ENCODE data around the gene POR. TPM values are rescaled to one million over a fixed set of nuclear protein-coding genes. Genes with fewer than 3 reads are reported as not detected.

The POR gene
- total RNA-seq, 2 donors from 2014 or later: 88.0 to 136 TPM

DNA sequence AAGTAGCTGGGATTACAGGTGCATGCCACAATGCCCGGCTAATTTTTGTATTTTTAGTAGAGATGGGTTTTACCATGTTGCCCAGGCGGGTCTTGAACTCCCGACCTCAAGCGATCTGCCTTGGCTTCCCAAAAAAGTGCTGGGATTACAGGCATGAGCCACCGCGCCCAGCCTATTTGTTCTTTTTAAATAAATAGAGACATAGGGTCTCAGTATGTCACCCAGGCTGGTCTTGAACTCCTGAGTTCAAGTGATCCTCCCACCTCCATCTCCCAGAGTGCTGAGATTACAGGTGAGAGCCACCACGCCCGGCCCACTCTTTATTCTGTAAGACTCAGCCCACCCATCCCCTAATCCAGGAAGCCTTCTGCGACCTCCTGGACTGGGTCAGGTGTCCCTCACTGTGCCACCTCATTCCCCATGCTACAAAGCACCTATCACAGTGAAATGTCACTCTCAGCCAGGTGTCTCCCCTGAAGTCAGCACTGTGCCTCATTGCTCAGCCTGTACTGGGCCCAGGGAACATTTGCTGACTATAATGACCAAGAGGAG lies 76.7 kb downstream of the POR start:
- H3K9me3 ChIP-seq: no peaks in the 10 kb centered on the region
- TF ChIP-seq POLR2A (IDR thresholded peaks at IDR 0.05) (no peak), POLR2AphosphoS5 (IDR thresholded peaks at IDR 0.05) (no peak)
- TF ChIP-seq, protein P1, sequence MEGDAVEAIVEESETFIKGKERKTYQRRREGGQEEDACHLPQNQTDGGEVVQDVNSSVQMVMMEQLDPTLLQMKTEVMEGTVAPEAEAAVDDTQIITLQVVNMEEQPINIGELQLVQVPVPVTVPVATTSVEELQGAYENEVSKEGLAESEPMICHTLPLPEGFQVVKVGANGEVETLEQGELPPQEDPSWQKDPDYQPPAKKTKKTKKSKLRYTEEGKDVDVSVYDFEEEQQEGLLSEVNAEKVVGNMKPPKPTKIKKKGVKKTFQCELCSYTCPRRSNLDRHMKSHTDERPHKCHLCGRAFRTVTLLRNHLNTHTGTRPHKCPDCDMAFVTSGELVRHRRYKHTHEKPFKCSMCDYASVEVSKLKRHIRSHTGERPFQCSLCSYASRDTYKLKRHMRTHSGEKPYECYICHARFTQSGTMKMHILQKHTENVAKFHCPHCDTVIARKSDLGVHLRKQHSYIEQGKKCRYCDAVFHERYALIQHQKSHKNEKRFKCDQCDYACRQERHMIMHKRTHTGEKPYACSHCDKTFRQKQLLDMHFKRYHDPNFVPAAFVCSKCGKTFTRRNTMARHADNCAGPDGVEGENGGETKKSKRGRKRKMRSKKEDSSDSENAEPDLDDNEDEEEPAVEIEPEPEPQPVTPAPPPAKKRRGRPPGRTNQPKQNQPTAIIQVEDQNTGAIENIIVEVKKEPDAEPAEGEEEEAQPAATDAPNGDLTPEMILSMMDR (IDR thresholded peaks at IDR 0.05): no peak
- intact Hi-C loops (cut with DNase I): loop anchor here (10.0 kb wide), 1 partner anchor 77 kb away; the partner anchor contains the start of gene POR
- peaks cover 10% of the 10 kb centered on the region for H3K4me1 ChIP-seq (replicated peaks)
- H3K27me3 ChIP-seq (replicated peaks; ENCODE audit: insufficient read depth): no peaks in the 10 kb centered on the region
- no peak overlapping the region for H3K27ac ChIP-seq
- no peak overlapping the region for H3K4me3 ChIP-seq
- DNase-seq (ENCODE audit: low spot score): no peak
- 93% methylated on average over 9 of the region's 9 CpGs for WGBS
- peaks cover 0 to 3% of the 10 kb centered on the region in 2 donors for H3K36me3 ChIP-seq

DNA sequence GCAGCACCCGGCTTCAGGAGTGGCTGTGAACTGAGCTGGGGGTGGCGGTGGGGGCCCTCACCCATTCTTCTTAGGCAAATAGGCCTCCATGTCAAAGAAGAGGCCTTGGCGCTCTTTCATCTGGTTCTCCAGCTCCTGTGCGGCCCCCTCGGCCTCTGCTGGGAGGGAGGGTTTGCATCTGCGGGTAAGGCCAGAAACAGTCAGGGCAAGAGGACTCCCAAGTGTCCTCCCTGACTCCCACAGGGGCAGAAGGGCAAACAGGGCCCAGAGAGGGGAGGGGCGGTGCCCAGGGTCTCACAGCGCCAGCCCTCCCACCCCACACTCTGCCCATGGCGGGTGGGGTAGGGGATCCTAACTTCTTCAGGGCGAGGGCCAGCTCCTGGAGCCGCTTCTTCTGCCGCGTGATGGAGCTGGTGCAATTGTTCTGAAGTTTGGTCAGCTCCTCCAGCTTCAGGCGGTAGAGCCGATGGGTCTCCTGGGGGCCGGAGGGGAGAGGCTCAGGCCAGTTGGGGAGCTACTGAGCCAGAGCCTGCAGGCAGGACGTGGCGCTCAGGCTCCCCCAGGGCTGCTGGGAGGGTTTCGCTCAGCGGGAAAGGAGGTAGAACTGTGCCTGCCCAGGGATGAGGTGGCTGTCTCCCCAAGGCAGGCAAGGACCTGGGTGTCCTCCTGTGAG lies 77.3 kb downstream of the POR start:
- peaks cover 10% of the 10 kb centered on the region for H3K4me1 ChIP-seq (replicated peaks)
- intact Hi-C loops (cut with DNase I): loop anchor here (10.0 kb wide), 1 partner anchor 77 kb away; the partner anchor contains the start of gene POR

DNA sequence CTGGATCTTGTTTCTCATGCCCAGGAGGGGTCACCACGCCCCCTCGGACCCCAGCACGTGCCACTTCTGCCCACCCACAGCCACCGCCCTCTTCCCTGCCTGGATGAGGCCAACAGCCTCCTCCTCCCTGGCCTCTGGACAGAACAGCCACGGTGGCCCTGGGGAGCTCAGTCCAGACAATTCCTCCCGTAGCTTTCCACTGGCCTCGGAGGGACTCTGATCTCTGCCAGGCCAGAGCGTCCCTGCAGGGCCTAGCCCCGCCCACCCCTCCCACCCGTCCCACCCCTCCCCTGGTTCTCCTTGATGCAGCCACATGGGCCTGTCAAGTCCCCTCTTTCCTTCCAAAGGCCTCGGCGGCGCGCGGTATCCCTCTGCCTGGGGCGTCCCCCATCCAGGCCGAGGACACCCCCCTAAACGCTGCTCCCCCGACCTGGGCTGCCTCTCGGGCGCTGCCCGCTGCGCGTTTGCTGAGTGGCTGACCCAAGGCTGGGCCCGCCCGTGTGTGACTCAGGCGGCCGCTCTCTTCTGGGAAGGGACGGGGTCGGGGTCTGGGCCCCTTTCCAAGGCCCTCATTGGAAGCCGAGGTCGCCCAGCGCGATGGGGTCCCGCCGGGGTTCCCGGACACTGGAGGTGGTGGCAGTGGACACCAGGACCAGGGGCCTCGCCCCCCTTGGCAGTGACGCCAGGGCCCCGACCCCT lies 78.9 kb downstream of the POR start:
- no peaks in the 10 kb centered on the region for H3K36me3 ChIP-seq
- DNase-seq (ENCODE audit: low spot score): no peak
- WGBS: 1% methylated on average over 38 of the region's 40 CpGs
- TF ChIP-seq POLR2A (IDR thresholded peaks at IDR 0.05) (no peak), POLR2AphosphoS5 (IDR thresholded peaks at IDR 0.05) (peak; percentile 25)
- H3K4me3 ChIP-seq: peak overlapping the region; percentile 84 to 99
- peak overlapping the region; percentile 88 to 91 for H3K27ac ChIP-seq
- no peaks in the 10 kb centered on the region for H3K9me3 ChIP-seq
- intact Hi-C loops (cut with DNase I): loop anchor here (10.0 kb wide), 1 partner anchor 79 kb away; the partner anchor contains the start of gene POR
- H3K4me1 ChIP-seq (replicated peaks): peaks cover 10% of the 10 kb centered on the region
- H3K27me3 ChIP-seq (replicated peaks; ENCODE audit: insufficient read depth): no peaks in the 10 kb centered on the region

More for the DNA sequence above, 77.3 kb downstream of the POR start:
- 82% methylated on average over 19 of the region's 20 CpGs for WGBS
- DNase-seq (ENCODE audit: low spot score): no peak
- H3K36me3 ChIP-seq: no peaks in the 10 kb centered on the region
- TF ChIP-seq, protein P1 (IDR thresholded peaks at IDR 0.05): no peak
- TF ChIP-seq POLR2A (IDR thresholded peaks at IDR 0.05): no peak
- no peak for TF ChIP-seq POLR2AphosphoS5 (IDR thresholded peaks at IDR 0.05)
- no peaks in the 10 kb centered on the region for H3K27me3 ChIP-seq (replicated peaks; ENCODE audit: insufficient read depth)
- H3K4me3 ChIP-seq: no peak overlapping the region
- no peak overlapping the region for H3K27ac ChIP-seq
- H3K9me3 ChIP-seq: no peaks in the 10 kb centered on the region

DNA sequence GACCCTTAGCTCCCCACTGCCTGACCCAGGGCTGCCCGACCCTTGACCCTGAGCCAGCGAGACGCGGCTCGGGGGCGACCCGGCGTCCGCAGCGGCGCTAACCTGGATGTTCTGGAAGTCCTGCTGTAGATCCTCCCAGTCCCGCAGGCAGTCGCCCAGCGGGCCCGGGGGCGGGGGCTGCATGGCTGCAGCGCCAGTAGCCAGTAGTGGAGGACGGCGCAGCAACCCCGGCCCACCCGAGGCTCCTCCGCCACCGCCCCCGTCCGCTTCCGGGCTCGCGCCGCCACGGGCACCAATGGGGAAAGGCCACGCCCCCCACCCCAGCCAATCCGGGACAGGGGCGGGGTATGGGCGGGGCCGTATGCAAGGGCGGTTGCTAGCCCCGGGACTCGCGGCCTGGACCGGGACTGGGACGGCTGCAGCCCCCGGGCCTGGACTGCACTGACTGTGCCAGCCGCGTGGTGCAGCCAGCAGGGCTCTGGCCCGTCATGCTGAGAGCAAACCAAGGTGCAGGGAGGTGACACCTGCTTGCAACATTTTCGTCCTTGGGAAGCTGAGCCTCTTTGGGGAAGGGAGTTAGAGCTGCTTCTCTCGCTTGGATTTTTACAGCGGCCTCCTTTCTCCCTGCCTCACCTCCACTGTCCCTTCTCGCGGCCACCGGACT lies 79.6 kb downstream of the POR start, which contains the start of gene TMEM120A:
TSS of gene TMEM120A (minus strand) at position 208 of the 664 bp plus-strand sequence. CDS start at position 183, 25 bp downstream.
- intact Hi-C loops (cut with DNase I): loop anchor here (10.0 kb wide), 1 partner anchor 80 kb away; the partner anchor contains the start of gene POR
- WGBS: under 1% methylated on average over 20 of the region's 51 CpGs
- DNase-seq (ENCODE audit: low spot score): peak; percentile 94
- Histone ChIP-seq H3K4me1 (replicated peaks) (peaks cover 7% of the 10 kb centered on the region), H3K9me3 (no peaks in the 10 kb centered on the region), H3K4me3 (peak within 1 kb of the TSS; percentile 84 to 99), H3K27ac (peak within 1 kb of the TSS; percentile 88 to 91), H3K36me3 (no peaks in the 10 kb centered on the region), H3K27me3 (replicated peaks; ENCODE audit: insufficient read depth) (no peaks in the 10 kb centered on the region)
- TF ChIP-seq POLR2A (IDR thresholded peaks at IDR 0.05) (peak; percentile 77), POLR2AphosphoS5 (IDR thresholded peaks at IDR 0.05) (peak; percentile 93)
- TF ChIP-seq, protein P1 (IDR thresholded peaks at IDR 0.05): peak in 2 of 4 experiments; percentile 29 to 45
